ENCODE data around the gene BTBD3. TPM values are rescaled to one million over a fixed set of nuclear protein-coding genes. Genes with fewer than 3 reads are reported as not detected.

Gene BTBD3
- total RNA-seq, 1 experiment from 2014 or later: 38.5 TPM

GRCh38 chr20:11948806-11949205 lies 31.1 kb downstream of the BTBD3 start:
- no peak overlapping the region for H3K4me3 Mint-ChIP-seq
- CTCF ChIA-PET: no interaction called here
- H3K27ac Mint-ChIP-seq: no peak overlapping the region

GRCh38 chr20:11949711-11950110 lies 32.0 kb downstream of the BTBD3 start:
- Mint-ChIP-seq H3K36me3 (peaks cover 5% of the 10 kb centered on the region), H3K4me1 (no peaks in the 10 kb centered on the region), H3K27me3 (ENCODE audit: low read depth) (no peaks in the 10 kb centered on the region; the same call in 1 of the 2 replicates), H3K4me3 (no peak overlapping the region), H3K9me3 (peaks cover 9% of the 10 kb centered on the region), H3K27ac (no peak overlapping the region)
- CTCF ChIA-PET: no interaction called here
- TF ChIP-seq IRF1 (CRISPR knock-in tag; IDR thresholded peaks at IDR 0.05) (no peak), OVOL2 (CRISPR knock-in tag; IDR thresholded peaks at IDR 0.05; ENCODE audit: borderline replicate concordance) (no peak), KAT7 (CRISPR knock-in tag; IDR thresholded peaks at IDR 0.05; ENCODE audit: borderline replicate concordance) (no peak), ARID4B (CRISPR knock-in tag; IDR thresholded peaks at IDR 0.05; ENCODE audit: borderline replicate concordance) (no peak), AR (CRISPR knock-in tag; IDR thresholded peaks at IDR 0.05) (no peak), USF2 (CRISPR knock-in tag; IDR thresholded peaks at IDR 0.05) (no peak), TP53 (CRISPR knock-in tag; IDR thresholded peaks at IDR 0.05) (no peak), SOX15 (CRISPR knock-in tag; IDR thresholded peaks at IDR 0.05) (no peak), ZNF138 (CRISPR knock-in tag; conservative IDR thresholded peaks at IDR 0.05) (no peak), GRHL2 (CRISPR knock-in tag; IDR thresholded peaks at IDR 0.05; ENCODE audit: insufficient replicate concordance, severe bottlenecking) (no peak), JAZF1 (CRISPR knock-in tag; IDR thresholded peaks at IDR 0.05) (no peak), MYBL2 (CRISPR knock-in tag; IDR thresholded peaks at IDR 0.05) (no peak), ZNF512 (CRISPR knock-in tag; IDR thresholded peaks at IDR 0.05; ENCODE audit: borderline replicate concordance) (no peak), ETV6 (CRISPR knock-in tag; IDR thresholded peaks at IDR 0.05) (no peak), NFYB (CRISPR knock-in tag; conservative IDR thresholded peaks at IDR 0.05; ENCODE audit: low read depth) (no peak)
- ATAC-seq: no peak
- no peak for DNase-seq (ENCODE audit: low spot score)
- POLR2A ChIA-PET: no interaction called here

More at GRCh38 chr20:11948806-11949205, 31.1 kb downstream of the BTBD3 start:
- TF ChIP-seq RELA (CRISPR knock-in tag; IDR thresholded peaks at IDR 0.05; ENCODE audit: borderline replicate concordance) (no peak), EMX1 (CRISPR knock-in tag; IDR thresholded peaks at IDR 0.05) (no peak), GABPB1 (CRISPR knock-in tag; IDR thresholded peaks at IDR 0.05) (no peak)
- POLR2A ChIA-PET: interaction anchor here (1.3 kb wide), 1 partner anchor 8 kb away, joined by 4 read pairs; no protein-coding TSS in a partner anchor
- peaks cover 8% of the 10 kb centered on the region; the same call in 1 of the 2 replicates for H3K9me3 Mint-ChIP-seq
- no peaks in the 10 kb centered on the region for H3K27me3 Mint-ChIP-seq (ENCODE audit: low read depth)
- DNase-seq (ENCODE audit: low spot score): no peak
- H3K36me3 Mint-ChIP-seq: no peaks in the 10 kb centered on the region
- no peaks in the 10 kb centered on the region for H3K4me1 Mint-ChIP-seq
- ATAC-seq: no peak
